GM21447 (cell line): ENCODE data around the gene PAFAH1B1.
A peak's percentile ranks its signal among the peaks of the same experiment; 100 is the strongest.

Experiments used
- ATAC-seq: cut with Tn5 transposase; IDR thresholded peaks from one replicate; pipeline ENCODE4 v1.9.1; 2021; ENCODE audit not compliant: unreplicated experiment

The PAFAH1B1 gene

DNA sequence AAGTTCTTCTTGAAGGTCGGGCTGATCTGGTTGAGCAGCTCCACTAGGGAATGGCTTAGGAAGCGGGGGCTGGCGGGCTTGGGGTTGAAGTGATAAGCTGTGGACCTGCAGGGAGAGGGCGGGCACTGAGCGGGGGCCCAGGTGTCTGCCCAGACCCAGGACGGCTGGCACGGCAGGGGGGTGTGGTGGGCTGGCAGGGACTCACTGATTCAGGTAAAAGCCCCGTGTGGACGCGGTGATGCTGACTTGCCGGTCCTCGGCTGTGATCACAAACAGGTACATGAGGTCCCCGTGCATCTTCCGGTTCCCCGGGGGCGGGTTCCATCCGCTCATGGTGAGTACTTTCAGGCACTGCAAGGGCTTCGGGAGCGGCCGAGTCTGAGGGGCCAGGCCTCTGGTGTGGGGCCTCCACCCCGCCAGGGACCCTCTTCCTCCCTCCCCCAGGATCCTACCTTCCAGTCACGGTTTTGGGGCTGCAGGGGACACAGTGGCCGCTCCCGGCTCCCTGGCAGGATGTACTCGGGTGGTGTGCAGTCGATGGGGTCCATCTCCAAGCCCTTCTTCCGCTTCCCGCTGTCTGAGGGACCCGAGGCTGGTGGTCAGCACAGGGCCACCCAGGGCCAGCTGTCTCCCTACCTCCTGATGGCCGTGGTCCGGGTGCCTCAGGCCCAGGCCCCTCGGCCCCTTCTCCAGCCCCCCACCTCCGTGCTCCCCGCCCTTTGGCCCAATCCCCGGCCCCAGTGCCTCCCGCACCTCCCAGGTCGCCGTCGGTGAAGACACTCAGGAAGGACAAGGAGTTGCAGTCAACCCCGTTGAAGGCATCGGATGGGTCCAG, 107.9 kb downstream of the PAFAH1B1 start:
- ATAC-seq = no peak

DNA sequence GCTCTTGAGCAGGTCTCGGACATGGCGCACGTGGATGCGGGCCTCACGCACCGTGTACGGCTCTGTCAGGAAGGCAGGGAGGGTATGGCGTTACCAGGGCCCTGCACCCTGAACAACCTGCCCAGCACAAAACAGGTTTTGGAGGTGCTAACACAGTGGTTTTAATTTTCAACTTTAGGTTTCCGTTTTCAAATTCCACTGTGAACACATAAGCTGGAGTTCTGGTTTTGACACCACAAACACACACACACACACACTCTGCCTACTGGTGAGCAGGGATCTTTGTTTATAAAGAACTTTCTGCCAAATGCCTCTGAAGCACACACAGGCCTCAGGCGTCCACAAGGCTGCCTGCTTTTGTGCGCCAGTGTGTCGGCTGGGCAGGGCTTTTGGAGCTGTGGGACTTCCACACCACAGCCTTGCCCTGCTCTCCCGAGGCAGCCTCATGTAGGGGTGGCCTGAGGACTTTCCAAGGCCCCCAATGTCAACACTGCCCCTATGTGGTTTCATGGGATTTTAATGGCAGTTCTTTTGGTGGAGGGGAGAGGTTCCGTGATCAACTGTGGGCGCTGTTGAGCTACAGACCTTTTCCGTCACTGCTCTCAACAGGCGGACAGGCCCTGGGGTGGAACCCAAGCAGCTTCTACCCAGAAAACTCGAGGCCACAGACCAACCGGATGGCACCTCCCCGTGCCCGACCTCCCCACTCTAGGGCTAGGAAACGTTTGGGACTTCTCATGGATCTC, 108.7 kb downstream of the PAFAH1B1 start:
- no peak for ATAC-seq

DNA sequence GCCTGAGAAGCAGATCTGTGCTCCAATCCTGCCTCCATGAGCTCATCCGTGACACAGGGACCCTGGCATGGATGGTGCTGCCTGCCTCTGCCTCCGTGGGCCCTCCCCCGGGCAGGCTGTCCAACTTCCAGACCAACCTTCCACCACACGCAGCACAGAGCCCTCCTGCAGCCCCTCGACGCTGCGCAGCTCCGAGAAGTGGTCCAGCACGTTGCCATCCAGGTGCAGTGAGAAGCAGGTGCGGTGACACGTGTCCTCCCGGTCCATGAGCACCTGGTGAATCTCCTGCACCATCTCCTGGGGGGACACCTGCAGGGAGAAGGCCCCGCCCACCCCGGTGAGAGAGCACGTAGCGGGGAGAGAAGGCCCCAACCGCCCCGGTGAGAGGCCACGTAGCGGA, 109.7 kb downstream of the PAFAH1B1 start:
- ATAC-seq = no peak

DNA sequence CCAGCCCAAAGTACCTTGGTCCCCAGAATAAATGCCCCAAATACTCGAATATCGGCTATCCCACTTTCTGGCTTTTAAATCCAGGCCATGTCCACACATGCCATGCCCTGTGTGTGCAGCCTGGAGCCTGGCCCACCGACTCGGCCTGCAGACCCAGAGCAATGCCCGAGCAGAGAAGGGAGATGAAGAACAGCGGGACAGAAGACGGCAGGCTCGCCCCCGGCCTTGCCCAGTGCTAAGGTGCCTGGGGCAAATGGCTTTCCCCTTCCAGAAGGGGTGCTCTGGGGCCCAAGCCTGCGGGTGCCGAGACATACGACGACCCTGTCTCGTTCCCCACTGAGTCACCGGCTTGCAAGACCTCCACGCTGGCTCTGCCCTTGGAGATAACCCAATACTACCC, 110.2 kb downstream of the PAFAH1B1 start:
- no peak for ATAC-seq

DNA sequence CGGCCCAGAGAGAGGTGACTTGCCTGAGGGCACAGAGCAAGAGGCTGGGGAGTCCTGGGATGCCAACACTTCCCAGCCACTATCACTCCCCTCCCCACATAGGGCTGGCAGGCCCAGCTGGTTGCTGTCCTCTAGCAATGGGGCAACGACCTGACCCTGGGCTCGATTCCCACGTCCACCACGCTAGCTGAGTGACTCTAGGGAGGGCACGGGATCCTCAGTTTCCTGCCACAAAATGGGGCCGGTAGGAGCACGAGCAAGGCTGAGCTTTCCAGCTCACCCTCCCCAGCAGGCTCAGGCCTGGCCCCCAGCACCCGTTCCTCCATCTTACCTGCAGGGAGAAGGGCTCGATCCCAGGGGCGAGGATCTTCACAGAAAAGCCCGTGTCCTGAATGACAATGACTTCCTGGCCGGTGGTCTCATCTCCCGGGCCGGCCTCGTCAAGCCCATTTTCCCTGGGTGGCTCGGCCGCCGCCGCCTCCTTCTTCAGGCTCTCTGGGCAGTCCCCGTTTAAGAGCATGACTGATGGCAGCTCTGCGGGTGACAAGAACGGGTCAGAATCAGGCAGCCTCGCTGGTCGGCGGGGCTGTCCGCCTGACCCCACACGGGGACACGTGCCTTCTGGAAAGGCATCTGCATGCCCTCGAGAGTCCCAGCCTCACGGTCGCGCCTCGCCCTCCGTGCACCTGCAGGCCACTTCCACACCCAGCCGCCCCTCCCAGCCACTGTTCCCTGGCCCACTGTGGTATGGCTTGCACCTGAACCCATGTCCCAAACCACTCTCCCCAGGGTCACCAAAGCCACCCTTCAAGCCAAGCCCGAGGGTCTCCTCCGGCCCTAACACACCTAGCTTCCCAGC, 110.8 kb downstream of the PAFAH1B1 start:
- ATAC-seq = no peak

DNA sequence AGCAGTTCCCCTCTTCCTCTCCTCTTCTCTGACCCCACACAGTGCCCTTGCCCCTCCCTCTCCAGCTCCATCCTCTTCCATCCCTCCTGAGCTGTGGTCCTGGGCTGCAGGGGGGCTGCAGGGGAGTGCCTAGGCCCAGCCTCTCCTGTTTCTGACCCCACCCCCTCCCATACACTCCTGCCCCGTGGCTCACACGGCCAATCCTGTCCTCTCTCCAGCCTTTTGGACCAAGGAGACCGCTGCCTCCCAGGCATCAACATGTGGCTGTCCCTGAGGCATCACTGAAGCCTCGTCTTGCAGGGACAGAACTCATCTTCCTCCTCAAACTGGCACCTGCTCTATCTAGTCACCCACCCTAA, 111.4 kb downstream of the PAFAH1B1 start:
- ATAC-seq = no peak

DNA sequence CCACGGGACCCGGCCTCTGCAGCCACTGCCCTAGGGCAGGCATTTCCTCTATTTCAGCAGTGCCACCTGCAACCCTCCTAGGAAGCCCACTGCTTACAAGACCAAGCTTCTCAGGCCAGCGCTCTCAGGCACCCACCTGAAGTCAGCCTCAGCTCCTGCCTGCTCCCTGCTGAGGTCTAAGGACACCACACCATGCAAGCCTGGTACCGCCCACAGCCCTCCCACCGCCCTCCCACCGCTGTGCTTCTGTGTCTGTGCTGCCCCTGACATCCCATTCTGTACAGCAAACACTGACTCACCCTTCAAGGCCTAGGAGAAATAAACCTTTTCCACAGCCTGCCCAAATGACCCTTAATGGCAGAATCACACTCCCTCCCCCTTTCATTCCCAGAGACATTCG, 111.8 kb downstream of the PAFAH1B1 start:
- ATAC-seq = no peak

DNA sequence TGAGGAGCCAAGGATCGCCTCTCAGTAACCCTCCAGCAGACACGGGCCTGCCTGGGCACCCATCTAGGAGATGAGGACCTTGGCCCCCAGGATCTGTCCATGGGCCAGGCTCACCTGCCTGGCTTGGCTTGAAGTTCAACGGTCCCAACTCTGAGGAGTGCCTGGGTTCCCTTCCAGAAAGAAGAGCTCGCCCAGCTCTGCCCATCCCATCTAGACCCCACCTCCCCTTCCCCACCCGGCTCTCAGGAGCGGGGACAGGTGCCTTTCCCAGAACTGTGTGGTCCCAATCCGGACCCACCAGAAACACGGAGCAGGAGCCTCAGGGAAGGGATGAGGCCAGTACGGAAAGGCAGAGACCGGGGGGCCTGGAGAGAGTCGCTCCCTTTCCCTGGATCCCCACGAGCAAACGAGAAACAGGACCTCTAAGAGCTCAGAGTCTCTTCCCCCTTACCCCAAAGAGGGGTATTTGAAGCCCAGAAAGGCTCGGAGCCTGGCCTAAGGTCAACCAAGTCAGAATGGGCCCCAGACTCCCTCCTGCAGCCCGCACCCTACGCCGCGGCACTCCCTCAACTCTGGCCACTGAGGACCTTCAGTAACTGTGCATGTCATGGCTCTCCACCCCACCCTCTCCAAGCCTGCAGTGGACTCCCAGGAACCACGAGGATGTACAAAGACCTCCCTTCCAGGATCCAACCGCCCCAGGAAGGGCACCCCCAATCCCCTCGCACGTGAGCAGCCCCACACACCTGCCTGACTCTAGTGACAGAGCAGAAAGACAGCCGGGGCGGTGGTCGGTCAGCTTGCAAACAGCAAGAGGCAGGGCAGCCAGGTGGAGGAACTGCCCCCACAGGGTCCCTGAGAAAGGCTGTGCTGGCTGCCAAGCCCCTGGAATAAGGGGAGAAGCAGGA, 112.7 kb downstream of the PAFAH1B1 start:
- no peak for ATAC-seq

DNA sequence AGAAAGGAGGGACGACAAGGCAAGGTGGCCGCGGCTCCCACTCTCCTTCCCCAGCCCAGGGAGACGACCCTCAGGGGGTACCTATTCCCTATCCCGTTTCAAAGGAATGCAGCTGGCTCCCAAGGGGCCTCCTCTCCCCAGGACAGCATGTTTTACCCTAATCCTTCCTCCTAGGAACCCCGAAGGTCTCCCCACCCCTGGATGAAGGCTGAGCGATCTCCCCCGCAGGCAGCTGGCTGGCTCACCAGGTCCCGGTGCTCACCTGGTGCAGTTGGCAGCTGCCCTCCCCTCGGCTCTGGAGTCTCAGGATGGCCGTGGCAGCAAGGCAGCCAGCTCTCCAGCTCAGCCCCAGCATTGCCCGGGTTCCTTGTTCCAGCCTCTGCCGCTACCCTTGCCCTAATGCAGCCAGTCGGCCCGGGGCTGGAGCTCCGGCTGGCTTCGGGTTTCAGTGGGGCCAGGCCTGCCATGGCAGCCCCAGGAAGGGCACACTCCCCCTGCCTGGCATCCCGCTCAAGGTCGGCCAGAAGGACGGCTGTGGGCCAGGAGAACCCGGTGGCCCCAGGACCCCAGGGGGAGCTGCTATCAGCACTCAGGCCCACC, 113.6 kb downstream of the PAFAH1B1 start:
- no peak for ATAC-seq

DNA sequence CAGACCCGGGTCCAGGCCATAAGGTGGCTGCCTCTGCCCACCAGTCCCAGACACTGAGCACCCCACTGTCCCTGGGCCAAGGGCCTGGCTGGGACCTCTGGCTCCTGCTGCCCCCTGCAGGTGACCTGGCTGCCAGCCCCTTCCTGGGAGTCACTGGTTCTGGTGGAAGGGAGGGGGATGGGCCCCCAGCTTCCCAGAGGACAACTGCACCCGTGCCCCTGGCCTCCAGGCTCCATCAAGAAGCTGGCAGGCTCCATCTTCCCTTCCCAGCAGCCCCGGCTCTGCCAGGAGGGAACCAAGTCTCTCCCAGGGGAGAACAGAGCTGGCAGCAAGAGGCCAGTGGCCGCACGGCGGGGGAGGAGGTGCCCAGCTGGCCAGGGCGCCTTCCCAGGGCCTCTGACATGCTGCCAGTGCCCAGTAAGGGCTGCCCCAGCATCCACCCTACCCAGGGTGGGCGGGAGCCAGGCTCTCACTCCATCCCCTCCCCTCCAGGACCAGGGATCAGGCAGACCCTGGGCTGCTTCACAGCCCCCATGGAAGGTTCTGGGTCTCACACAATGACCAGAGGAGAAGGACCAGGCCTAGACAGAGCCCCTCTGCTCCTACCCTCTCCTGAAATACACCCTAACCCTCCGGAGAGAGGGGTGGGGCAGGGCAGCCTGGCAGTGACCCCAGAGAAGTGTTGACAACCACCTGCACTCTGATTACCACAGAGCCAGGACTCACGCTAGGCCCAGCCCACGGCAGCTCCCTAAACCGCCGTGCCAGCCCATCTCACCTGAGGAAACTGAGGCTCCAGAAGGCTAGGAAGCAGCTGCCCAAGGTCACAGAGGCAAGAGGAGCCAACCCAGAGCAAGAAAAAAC, 114.5 kb downstream of the PAFAH1B1 start:
- no peak for ATAC-seq

DNA sequence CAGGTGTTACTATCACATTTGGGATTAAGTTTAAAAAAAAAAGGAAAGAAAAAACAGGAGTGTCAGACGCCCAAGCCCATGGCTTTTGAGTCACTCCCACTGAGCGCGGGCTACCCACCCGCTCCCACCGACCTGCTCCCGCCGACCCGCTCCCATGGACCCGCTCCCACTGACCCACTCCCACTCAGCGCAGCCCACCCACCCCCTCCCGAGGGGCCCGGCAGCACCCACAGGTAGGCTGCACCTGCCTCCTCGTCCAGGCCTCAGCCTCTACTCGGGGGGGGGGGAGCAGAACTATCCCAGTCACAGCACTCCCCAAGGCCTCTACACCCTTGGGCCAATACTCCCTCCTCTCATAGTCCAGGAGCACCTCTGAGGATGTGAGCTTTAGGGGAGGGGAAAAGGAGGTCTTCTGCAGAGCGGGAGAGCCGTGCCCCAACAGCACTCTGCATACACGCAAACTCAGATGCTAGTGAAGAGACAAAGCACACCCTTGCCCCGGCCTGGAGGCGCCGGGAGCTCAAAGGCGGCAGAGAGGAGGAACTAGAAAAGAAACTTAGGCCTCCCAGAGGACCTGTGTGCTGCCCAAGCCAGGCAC, 115.2 kb downstream of the PAFAH1B1 start:
- ATAC-seq = no peak

DNA sequence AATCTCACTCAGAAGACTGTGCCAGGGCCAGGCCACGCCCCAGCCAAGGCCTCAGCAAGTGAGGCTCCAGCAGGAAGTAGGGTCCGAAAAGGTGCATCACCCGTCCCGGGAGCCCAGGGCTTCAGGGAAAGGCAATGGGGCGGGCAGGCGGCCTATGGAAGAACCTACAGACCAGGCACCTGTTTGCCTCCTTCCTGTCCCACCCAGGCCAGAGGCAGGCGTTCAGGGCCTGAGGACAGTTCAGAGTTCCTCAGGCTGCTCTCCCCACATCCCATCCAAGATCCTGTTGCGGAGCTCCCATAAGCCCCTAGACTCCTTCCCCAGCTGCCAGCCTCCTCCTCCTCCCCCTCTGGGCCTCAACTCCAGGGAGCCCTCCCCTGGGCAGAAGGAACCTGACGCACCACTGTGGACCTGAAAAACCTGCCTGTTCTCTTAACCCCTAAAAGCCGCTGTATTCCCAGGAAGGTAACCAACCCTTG, 115.8 kb downstream of the PAFAH1B1 start:
- ATAC-seq = peak; percentile 38

DNA sequence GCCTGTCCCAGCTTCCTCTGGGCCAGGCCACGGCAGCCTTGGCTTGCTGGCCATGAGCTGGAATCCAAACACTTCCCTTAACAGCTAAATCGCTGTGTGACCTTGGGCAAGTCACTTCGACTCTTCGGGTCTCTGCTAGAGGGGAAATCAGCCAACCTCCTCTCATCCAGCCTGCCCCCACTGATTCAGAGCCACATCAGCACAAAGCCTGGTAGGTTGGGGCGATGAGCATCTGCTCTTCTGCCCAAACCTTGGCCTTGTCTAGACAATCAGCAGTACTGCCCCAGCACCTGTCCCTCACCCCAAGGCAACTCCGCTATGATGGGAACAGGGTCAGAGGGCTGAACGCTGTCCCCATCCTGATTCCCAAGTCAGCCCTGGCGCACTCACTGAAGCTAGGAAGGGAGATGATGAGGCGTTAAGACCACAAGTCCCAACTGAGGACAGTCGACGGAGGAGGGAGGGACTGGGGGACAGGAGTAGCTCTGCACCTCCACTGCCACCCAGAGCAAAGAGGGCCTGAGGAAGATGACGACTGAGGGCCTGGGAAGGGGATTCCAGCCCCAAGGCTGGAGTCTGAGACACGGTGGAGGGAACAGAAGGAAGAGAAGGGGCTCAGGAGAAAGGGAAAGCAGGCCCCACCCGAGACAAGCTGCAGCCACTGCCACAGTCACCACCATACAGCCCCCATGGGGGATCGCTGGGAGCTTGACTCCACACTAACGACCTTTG, 116.8 kb downstream of the PAFAH1B1 start:
- no peak for ATAC-seq

DNA sequence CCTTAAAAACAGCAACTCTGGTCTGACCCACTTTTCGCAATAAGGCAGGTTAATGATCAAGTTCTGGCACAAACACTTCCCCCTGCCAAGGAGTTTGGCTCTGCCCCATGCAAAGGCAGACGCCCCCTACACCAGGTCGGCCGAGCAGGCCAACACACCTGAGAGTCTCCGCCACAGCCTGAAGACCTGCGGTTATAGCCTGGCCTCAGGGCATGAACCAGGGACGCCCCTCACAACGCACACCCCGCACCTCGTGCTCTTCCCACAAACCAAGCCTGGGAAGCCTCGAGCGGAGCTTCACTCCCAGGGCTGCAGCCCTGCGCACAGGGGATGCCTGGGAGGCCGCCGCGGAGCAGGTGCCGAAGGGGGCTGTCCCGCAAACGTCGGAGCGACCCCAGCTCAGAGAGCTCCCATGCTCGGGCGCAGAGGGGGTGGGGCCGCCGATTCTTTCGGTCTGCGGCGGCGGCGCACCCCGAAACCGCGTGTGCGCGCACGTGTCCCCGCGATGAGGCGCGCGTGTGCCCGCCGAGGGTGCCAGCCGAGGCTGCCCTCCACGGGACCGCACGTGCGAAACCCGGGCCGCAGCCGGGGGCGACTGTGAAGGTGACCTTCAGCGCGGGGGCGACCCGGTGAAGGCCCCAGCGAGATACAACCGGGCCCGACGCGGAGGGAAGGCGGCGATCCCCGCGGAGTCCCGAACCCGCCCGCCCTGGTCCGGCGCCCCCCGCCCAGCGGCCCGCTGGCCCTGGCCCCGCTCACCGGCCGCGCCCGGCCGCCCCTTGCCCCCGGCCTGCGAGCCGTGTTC, 117.6 kb downstream of the PAFAH1B1 start:
- ATAC-seq = no peak

DNA sequence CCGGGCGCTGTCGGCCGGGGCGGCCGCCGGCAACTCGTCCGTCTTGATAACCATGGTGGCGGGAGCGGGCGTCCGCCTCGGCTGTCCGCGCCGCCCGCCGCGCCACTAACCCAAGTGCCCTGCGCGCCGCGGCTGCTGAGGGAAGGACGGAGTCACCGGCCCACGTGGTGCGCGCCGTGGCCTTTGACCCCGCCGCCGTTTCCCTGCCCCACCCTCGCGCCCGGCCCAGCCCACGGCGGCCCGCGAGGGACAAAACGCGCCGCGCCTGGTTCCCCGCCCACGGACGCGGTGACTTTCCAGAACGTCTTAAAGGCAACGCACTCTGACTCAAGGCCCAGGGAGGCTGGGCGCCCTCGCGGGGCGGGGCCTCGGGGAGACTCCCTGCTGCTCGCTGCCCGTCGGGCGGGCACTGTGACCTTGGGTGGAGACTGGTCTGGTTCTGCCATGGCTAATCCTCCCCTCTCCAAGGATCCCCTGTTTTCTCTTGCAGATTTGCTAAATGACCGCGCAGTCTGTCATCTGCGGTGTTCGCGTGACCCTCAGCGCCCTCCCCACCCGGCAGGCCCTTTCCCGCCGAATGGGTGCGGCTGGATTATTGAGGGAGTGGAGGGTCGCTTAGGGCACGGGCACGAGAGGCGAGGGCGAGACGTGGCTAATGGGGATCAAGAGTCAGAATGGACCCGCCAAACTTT, 118.3 kb downstream of the PAFAH1B1 start, which contains the start of gene CLUH:
TSS of gene CLUH (minus strand) at position 157 of the 692 bp plus-strand sequence. CDS start at position 54, 103 bp downstream.
- peak; percentile 63 for ATAC-seq

DNA sequence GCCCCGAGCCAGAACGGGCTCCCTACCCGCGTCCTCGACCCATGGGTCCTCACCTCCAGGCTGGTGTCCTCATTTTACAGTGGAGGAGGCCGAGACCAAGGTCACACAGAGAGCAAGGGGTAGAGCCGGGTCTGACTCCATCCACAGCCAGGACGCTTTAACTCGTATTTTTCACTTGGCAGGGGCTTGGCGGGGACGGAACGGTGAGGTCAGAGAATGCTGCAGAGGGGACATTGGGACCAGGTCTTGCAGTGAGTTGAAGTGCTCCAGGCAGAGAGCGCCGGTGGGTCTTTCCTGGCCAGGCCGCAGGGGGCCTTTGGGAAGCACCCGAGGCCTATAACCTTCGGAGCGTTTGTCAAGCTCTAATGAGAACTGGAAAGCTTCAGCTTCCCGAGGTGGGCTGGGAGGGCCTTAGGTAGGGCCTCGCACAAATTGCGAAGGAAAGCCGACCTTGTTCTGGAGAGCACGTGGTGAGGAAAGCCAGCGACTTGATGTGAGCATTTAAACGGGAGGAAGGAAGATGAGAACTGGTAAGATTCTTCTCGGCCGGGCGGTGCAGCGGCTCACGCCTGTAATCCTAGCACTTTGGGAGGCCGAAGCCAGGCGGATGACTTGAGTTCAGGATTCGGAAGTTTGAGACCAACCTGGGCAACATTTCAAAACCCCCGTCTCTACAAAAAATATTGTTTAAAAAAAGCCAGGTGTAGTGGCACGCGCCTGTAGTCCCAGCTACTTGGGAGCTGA, 119.0 kb downstream of the PAFAH1B1 start:
- ATAC-seq = no peak
